DMS153 treated with DMSO at 0.1 percent for 48 hours (cell line): Measurements from ENCODE around the gene DNMT3B.
"Not testable (repeated sequence)": the region's sequence is repeated elsewhere in the genome, so short reads cannot be mapped to it uniquely, and the experiment has no call there.

Experiments
- DNase-seq: peaks from one replicate; lab custom pipeline; 2025; ENCODE audit not compliant: unreplicated experiment; lab: John Stamatoyannopoulos, UW

DNMT3B gene

GRCh38 chr20:32762754-32763201 lies 593 bp downstream of the DNMT3B start:
- DNase-seq = no peak

- DNase-seq = no peak
These were observed 1.2 kb downstream of the DNMT3B start for GRCh38 chr20:32763202-32764004.

- DNase-seq = no peak
These were observed 2.1 kb downstream of the DNMT3B start for GRCh38 chr20:32764005-32764960.

- not testable (repeated sequence) for DNase-seq
These were observed 3.2 kb downstream of the DNMT3B start for GRCh38 chr20:32765230-32765875.

GRCh38 chr20:32767418-32768198 lies 5.4 kb downstream of the DNMT3B start:
- DNase-seq = no peak

- no peak for DNase-seq
These were observed 9.9 kb downstream of the DNMT3B start for GRCh38 chr20:32772046-32772445.

GRCh38 chr20:32773223-32773622 lies 11.0 kb downstream of the DNMT3B start:
- DNase-seq = no peak

- no peak for DNase-seq
These were observed 11.7 kb downstream of the DNMT3B start for GRCh38 chr20:32773855-32774254.

- DNase-seq = no peak
These were observed 13.3 kb downstream of the DNMT3B start for GRCh38 chr20:32775336-32775991.

GRCh38 chr20:32777177-32777956 lies 15.2 kb downstream of the DNMT3B start:
- no peak for DNase-seq

- no peak for DNase-seq
These were observed 17.5 kb downstream of the DNMT3B start for GRCh38 chr20:32779500-32780211.

GRCh38 chr20:32780278-32780677 lies 18.1 kb downstream of the DNMT3B start:
- no peak for DNase-seq

GRCh38 chr20:32780749-32781655 lies 18.8 kb downstream of the DNMT3B start:
- DNase-seq = no peak

- DNase-seq = no peak
These were observed 22.3 kb downstream of the DNMT3B start for GRCh38 chr20:32784369-32785080.

- DNase-seq = no peak
These were observed 24.0 kb downstream of the DNMT3B start for GRCh38 chr20:32786059-32786760.

GRCh38 chr20:32787168-32787567 lies 25.0 kb downstream of the DNMT3B start:
- no peak for DNase-seq
